Vagina (tissue), 2 donors: ENCODE results near the gene BCO1.

ENCODE experiments used
- CTCF ChIP-seq, 3 experiments: fragments of 450-650 bp in 2 of 3; fragments of 200-600 bp in 1 of 3; sonication (generic) in 1 of 3; IDR thresholded peaks; one replicate each; pipeline ENCODE4 v1.5.1; 2017 to 2019; ENCODE audit warnings: antibody characterized with exemption in 3 of 3, mild to moderate bottlenecking in 2 of 3, moderate library complexity in 2 of 3
- POLR2A ChIP-seq, 2 donors: fragments of 450-650 bp; IDR thresholded peaks; one replicate each; pipeline ENCODE4 v1.6.1; 2017; ENCODE audit warnings: antibody characterized with exemption in 2 of 2, mild to moderate bottlenecking in 2 of 2, moderate library complexity in 2 of 2
- POLR2AphosphoS5 ChIP-seq, 2 donors: sonication (generic); formaldehyde crosslinking; IDR thresholded peaks; one replicate each; pipeline ENCODE4 v1.9.0; 2017; ENCODE audit warnings: antibody characterized with exemption in 2 of 2, mild to moderate bottlenecking in 2 of 2, low read depth in 1 of 2; ENCODE audit not compliant: insufficient read depth in 1 of 2

- no peak for TF ChIP-seq CTCF (IDR thresholded peaks at IDR 0.05)
- no peak for TF ChIP-seq POLR2A (IDR thresholded peaks at IDR 0.05)
- peak in 1 of 2 donors; percentile 53 for TF ChIP-seq POLR2AphosphoS5 (IDR thresholded peaks at IDR 0.05; ENCODE audit: insufficient read depth in 1 of 2, low read depth in 1 of 2)
Measured at GRCh38 chr16:81277541-81278080, 39.1 kb downstream of the BCO1 start.
